GM12865 (cell line): ENCODE results near the gene SLC22A31.

Experiments used
- DNase-seq: peaks from one replicate; pipeline ENCODE4 v3.0.0; 2010; ENCODE audit warnings: low read depth
- H3K4me3 ChIP-seq: 2 replicates; pipeline ENCODE4 v1.5.1; 2011; ENCODE audit warnings: mild to moderate bottlenecking, low read depth, low read length, control low read depth
- TF ChIP-seq, protein P1 (sequence below): IDR thresholded peaks from 2 replicates; pipeline ENCODE4 v1.5.1; 2011; ENCODE audit warnings: low read length, control low read depth, low read depth, inconsistent platforms; ENCODE audit not compliant: insufficient read depth; ENCODE audit errors: missing control alignments

Gene SLC22A31

DNA sequence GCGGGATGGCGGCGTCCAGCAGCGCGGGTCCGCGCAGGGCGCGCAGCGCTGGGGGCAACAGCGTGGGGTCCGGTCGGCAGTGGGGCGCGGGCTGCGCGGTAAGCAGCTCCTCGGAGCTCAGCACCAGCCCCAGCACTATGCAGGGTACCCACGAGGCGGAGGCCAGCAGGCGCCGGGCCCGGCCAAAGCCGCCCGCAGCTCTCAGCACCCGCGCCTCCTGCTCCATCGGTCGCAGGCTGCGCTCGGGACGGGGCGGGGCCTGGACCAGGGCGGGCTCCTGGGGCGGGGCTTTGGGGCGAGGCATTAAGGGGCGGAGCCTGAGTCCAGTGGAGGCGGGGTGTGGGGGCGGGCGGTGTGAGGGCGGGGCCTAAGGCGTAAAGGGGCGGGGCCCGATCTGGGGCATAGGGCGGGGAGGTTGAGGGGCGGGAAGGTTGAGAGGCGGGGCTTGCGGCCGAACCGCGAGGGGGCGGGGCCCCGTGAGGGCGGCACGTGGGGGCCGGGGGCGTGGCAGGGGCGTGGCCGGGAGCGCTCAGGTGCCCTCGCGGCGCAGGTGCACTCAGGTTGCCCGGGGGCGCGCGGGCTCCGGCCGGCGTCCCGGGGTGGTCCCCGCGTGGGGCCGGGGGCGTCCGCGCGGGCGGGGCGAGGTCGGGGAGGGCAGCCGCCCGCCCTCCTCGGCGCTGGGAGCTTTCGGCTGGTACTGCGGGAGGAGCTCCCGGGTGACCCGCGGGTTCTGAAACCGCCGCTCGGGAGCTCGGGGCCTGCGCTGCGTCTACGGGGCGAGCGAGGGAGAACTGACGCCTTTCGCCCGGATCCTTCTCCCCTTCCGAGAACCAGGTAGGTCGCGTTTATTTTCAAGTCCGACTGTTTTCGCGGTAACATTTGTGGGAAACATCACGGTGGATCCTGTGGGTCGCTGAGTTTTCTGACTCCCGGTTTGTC, 1.4 kb upstream of the SLC22A31 start:
- peak; percentile 57 for DNase-seq
- TF ChIP-seq, protein P1, sequence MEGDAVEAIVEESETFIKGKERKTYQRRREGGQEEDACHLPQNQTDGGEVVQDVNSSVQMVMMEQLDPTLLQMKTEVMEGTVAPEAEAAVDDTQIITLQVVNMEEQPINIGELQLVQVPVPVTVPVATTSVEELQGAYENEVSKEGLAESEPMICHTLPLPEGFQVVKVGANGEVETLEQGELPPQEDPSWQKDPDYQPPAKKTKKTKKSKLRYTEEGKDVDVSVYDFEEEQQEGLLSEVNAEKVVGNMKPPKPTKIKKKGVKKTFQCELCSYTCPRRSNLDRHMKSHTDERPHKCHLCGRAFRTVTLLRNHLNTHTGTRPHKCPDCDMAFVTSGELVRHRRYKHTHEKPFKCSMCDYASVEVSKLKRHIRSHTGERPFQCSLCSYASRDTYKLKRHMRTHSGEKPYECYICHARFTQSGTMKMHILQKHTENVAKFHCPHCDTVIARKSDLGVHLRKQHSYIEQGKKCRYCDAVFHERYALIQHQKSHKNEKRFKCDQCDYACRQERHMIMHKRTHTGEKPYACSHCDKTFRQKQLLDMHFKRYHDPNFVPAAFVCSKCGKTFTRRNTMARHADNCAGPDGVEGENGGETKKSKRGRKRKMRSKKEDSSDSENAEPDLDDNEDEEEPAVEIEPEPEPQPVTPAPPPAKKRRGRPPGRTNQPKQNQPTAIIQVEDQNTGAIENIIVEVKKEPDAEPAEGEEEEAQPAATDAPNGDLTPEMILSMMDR: no peak

GRCh38 chr16:89200850-89201411, 594 bp upstream of the SLC22A31 start:
- DNase-seq: no peak
- no peak overlapping the region for H3K4me3 ChIP-seq
- TF ChIP-seq, protein P1: no peak

More for the DNA sequence above, 1.4 kb upstream of the SLC22A31 start:
- no peak overlapping the region for H3K4me3 ChIP-seq

DNA sequence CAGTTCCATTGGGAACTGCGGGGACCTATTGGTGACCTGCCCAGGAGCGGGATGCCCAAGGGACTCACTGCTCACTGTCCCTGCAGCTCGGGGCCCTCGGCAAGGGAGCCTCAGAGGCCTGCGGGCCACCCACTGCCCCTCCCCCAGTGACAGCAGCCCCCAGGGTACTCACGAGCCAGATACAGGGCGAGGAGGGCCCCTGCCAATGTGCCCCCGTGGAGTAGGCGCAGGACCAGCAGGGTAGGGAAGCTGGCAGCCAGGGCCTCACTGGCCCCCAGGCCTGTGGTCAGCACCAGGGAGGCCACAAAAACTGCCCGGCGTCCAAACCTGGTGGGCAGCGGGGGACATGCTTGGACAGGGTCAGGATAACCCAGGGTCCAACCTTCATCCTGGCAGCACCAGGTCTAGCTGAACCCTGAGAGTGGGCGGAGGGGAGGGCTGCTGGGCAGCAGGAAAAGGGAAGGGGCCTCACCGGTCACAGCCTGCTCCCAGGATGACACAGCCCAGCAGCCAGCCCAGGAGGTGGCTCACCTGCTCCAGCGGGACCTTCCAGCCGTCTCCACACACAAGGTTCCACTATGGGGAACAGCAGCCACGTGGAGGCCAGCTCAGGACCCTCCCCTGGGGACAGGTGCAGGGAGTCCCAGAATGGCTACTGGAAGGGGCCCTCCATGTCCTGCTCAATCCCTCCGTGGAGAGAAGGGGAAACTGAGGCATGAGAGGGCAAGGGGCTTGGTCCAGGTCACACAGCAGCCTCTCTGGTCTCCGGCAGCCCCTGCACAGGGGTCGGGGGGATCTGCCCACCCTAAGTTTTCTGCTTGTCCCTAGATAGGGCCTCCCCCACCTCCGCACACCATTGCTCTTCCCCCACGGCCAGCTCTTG, 855 bp downstream of the SLC22A31 start:
- DNase-seq: no peak
- TF ChIP-seq, protein P1: no peak
- no peak overlapping the region for H3K4me3 ChIP-seq

- TF ChIP-seq, protein P1: no peak
- no peak overlapping the region for H3K4me3 ChIP-seq
- no peak for DNase-seq
Measured at GRCh38 chr16:89198417-89199240, 1.7 kb downstream of the SLC22A31 start.

DNA sequence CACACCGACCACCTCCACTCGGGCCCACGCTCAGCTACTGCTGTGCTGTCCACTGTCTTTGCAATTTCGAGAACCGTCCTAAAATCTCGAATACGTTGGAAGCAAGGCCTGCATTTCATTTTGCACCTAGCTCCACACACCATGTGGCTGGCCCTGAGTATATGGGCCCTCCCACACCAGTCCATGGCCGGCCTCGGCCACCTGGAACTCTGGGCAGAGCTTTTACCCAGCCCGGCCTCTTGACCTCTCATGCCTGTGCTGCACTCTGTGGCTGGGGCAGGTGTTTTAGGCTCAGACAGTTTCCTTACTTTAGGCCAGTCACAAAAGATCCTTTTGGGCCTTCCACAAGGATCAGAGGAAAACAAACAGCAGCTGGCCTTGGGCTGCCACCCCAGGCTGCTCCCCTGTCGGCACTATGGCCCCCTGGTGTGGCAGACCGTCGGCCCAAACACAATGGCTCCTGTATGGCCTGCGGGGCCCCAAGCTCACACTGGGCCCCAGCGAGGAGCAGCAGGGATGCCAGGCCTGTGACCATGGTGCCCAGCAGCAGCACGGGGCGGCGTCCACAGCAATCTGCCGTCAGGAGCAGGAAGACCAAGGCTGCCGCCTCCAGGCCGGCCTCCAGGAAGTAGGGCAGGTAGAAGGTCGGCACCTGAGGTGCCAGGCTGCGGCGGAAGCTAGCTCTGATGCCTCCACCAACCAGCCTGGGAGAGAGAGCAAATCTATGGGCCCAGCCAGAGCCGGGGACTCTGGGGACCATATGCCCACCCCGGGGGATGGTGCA, 2.5 kb downstream of the SLC22A31 start:
- H3K4me3 ChIP-seq: no peak overlapping the region
- DNase-seq: no peak
- TF ChIP-seq, protein P1: no peak
